ENCODE results near the gene TDRKH.

TDRKH gene

DNA sequence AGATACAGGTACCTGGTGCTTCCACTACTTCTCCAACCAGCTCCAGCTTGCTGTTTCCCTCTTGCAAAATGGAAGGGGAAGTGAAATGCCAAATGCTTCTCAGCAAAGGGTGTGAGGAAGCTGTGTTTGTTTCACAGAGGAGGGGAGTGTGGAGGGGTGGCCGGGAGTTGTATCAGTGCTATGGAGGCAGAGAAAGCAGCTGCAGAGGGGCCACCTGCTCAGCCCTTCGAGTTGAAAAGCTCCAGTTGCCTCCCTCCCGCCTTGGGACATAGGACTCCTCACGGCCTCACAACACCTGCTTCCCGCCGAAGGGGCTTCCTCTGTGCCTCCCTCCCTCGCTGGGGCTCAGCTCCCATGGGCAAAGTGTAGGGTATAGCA is 27.0 kb upstream of the TDRKH start:
- no peak overlapping the region for H3K4me3 ChIP-seq (ENCODE audit: low read depth, low read length)
- in situ Hi-C loops (cut with HindIII; ENCODE audit: low sequenced_read_pairs): no loop called here
- TF ChIP-seq, protein P1, sequence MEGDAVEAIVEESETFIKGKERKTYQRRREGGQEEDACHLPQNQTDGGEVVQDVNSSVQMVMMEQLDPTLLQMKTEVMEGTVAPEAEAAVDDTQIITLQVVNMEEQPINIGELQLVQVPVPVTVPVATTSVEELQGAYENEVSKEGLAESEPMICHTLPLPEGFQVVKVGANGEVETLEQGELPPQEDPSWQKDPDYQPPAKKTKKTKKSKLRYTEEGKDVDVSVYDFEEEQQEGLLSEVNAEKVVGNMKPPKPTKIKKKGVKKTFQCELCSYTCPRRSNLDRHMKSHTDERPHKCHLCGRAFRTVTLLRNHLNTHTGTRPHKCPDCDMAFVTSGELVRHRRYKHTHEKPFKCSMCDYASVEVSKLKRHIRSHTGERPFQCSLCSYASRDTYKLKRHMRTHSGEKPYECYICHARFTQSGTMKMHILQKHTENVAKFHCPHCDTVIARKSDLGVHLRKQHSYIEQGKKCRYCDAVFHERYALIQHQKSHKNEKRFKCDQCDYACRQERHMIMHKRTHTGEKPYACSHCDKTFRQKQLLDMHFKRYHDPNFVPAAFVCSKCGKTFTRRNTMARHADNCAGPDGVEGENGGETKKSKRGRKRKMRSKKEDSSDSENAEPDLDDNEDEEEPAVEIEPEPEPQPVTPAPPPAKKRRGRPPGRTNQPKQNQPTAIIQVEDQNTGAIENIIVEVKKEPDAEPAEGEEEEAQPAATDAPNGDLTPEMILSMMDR (IDR thresholded peaks at IDR 0.05; ENCODE audit: low read depth, low read length, missing control alignments): no peak
- DNase-seq (ENCODE audit: low read depth): no peak

DNA sequence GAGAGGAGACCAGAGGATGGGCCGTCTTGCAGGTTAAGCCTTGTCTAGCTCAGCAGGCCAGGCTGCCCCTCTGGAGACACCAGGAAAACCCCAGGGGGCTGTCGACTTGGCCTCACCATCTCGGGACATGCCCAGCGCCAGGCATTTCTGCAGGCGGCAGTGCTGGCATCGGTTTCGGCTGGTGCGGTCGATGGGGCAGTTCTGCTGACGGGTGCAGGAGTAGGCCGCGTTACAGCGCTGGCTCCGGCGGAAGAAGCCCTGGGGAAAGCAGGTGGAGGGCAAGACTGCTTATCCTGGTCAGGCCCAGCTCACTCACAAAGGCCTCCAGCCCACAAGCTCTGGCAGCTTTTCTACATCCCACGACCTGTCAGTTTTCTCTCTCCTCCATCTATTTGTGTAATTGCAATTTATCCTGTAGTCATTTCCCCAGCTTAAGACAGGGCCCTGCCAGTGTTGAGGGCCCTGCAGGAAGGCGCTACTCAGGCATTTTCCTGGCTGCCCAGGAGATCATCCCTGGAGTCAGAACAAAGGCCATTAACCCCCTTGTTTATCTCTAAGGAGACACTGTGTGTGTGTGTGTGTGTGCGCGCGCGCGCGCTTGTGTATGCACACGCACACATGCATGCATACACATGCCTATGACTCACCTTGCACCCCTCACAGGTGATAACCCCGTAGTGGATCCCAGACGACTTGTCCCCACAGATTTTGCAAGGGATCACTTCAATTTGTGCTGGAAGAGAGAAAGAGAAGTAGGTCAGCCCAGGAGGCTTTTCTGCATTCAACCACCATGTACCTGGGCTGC is 26.4 kb upstream of the TDRKH start:
- in situ Hi-C loops (cut with HindIII; ENCODE audit: low sequenced_read_pairs): no loop called here
- DNase-seq (ENCODE audit: low read depth): no peak
- TF ChIP-seq, protein P1 (IDR thresholded peaks at IDR 0.05; ENCODE audit: low read depth, low read length, missing control alignments): no peak
- no peak overlapping the region for H3K4me3 ChIP-seq (ENCODE audit: low read depth, low read length)

DNA sequence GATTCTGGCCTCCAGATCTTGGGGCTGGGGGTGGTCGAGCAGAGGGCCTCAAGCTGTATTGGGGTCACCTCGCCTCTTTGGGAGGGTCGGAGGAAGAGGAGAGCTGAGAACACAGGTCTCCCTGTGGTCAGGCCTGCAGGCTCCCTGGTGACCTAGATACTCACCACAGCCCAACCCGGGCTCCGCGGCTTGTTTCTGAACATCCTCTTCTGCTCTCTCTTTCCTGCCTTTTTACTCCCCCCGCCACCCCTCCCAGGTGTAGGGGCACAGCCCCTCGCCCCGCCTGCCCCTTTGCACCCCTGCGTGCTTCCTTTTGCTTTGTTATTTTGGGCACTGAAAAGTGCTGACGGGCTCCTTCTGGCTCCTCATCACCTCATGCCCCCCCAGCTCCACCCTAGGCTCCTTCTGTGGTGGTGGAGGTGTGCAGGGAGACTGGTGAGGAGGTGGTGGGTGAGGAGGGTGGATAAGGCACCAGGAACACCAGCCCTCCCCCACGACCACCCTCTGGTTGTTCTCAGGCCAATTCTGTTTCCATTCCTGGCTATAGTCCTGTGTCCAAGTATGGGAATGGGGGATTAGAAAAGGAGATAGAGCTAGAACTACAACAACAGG is 25.5 kb upstream of the TDRKH start:
- H3K4me3 ChIP-seq (ENCODE audit: low read depth, low read length): no peak overlapping the region
- no peak for DNase-seq (ENCODE audit: low read depth)
- TF ChIP-seq, protein P1 (IDR thresholded peaks at IDR 0.05; ENCODE audit: low read depth, low read length, missing control alignments): no peak
- in situ Hi-C loops (cut with HindIII; ENCODE audit: low sequenced_read_pairs): no loop called here

DNA sequence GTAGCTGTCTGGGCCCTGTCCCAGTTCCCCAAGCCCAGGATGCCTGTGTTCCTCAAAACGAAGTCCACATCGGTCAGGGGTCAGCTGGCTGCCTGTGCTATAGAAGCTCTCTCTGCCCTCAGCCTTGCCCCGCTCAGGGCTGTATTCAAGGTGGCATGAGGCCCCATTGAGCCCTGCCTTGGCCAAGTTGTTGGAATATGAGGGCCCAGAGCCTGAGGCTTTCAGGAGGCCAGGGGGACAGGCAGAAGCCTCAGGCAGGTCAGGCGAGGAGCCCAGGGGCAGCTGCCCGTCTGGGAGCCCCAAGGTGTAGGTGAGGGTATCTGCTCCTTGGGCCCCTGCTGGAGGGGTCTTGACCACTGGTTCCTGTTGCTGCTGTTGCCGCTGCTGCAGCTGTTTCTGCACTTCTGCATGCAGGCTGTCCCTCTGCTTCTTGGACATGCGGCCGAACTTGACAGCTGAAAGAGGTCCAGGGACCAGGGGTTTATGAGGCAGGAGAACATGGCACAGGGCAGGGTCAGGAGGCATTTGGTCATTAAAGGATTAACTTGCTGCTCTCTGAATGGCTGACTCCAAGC is 24.8 kb upstream of the TDRKH start:
- no peak overlapping the region for H3K4me3 ChIP-seq (ENCODE audit: low read depth, low read length)
- in situ Hi-C loops (cut with HindIII; ENCODE audit: low sequenced_read_pairs): no loop called here
- TF ChIP-seq, protein P1 (IDR thresholded peaks at IDR 0.05; ENCODE audit: low read depth, low read length, missing control alignments): no peak
- no peak for DNase-seq (ENCODE audit: low read depth)

DNA sequence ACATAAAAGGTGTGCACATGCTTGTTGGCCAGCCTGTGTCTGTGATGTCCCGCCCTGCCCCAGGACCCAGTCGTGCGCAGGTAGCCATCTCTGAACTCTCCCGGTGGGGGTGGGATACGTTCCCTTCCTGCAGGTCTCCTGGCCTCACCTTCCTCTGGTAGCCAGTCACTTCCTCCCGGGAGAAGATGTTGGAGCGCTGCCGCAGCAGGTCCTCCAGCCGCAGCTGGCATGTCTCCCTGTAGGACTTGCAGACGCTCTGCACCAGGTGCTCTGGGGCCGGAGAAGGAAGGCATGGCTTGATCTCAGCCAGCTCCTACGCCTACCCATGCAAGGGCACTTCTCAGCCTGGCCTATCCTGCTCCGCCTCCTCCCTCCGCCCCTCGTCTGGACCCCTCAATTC is 24.1 kb upstream of the TDRKH start:
- no peak for DNase-seq (ENCODE audit: low read depth)
- TF ChIP-seq, protein P1 (IDR thresholded peaks at IDR 0.05; ENCODE audit: low read depth, low read length, missing control alignments): no peak
- H3K4me3 ChIP-seq (ENCODE audit: low read depth, low read length): no peak overlapping the region
- in situ Hi-C loops (cut with HindIII; ENCODE audit: low sequenced_read_pairs): no loop called here

DNA sequence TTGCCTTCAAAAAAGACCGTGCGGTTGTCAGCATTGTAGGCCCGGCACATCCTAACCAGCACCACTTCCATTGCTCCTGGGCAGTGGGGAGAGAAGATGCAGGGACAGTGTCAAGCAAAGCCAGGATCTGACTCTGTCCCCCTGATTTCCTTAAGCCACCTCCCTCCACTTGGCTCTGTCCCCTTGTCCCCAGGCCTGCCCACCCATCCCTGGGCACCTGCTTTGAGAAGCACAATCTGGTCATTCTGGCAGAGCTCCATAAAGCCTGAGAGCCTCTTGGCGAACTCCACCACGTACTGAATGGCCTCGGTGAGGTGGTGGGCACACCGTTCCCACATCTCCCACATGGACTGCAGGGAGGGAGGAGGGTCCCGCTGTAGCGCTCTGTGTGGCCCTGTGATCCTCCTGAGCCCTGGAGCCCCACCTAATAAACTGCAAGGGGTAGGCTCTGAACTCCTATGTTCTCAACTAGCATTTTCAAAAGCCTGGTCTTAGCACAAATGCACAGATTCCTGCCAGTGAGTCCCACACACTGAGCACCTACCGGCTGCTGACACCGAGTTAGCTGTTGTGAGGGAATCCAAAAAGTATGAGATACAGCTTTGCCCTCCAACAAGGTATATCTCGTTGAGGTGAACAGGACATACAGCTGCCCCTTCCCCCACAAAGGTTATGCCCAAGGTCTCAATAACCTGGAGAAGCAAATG is 23.1 kb upstream of the TDRKH start:
- TF ChIP-seq, protein P1 (IDR thresholded peaks at IDR 0.05; ENCODE audit: low read depth, low read length, missing control alignments): no peak

More for the DNA sequence above, 23.1 kb upstream of the TDRKH start:
- no peak for DNase-seq (ENCODE audit: low read depth)
- in situ Hi-C loops (cut with HindIII; ENCODE audit: low sequenced_read_pairs): no loop called here
- H3K4me3 ChIP-seq (ENCODE audit: low read depth, low read length): no peak overlapping the region

Data from astrocyte of the cerebellum (primary cell).